Aorta (tissue), 5 donors: ENCODE measurements around the gene TGFBI. TPM values are rescaled to one million over a fixed set of nuclear protein-coding genes. Genes with fewer than 3 reads are reported as not detected.
A peak's percentile ranks its signal among the peaks of the same experiment; 100 is the strongest.

Source experiments
- ATAC-seq: fragments of 200-7000 bp; cut with Tn5 transposase; one replicate; pipeline ENCODE4 v1.9.1; 2022; ENCODE audit warnings: moderate library complexity; ENCODE audit not compliant: low FRiP score
- DNase-seq, 2 donors: peaks; one replicate each; pipeline ENCODE4 v3.0.0-alpha.2; 2020
- H3K27ac ChIP-seq, 2 donors: one replicate each; pipeline ENCODE4 v1.5.1; 2013; ENCODE audit warnings: low read length in 2 of 2, mild to moderate bottlenecking in 2 of 2, moderate library complexity in 2 of 2, control low read depth in 1 of 2, inconsistent platforms in 1 of 2, low read depth in 1 of 2
- H3K27me3 ChIP-seq, 2 donors: one replicate each; pipeline ENCODE4 v1.6.1; 2013; ENCODE audit warnings: control low read depth in 1 of 2, low read length in 1 of 2, mild to moderate bottlenecking in 1 of 2, moderate library complexity in 1 of 2; ENCODE audit not compliant: insufficient read depth in 2 of 2, control insufficient read depth in 1 of 2
- H3K36me3 ChIP-seq, 2 donors: one replicate each; pipeline ENCODE4 v1.6.1; 2013; ENCODE audit warnings: control low read depth in 1 of 2, low read length in 1 of 2, mild to moderate bottlenecking in 1 of 2; ENCODE audit not compliant: insufficient read depth in 2 of 2, control insufficient read depth in 1 of 2
- H3K4me1 ChIP-seq, 2 donors: one replicate each; pipeline ENCODE4 v1.6.1; 2013; ENCODE audit warnings: low read length in 2 of 2, control low read depth in 1 of 2, mild to moderate bottlenecking in 1 of 2, moderate library complexity in 1 of 2; ENCODE audit not compliant: insufficient read depth in 2 of 2, control insufficient read depth in 1 of 2
- H3K4me3 ChIP-seq, 2 donors: one replicate each; pipeline ENCODE4 v1.5.1; 2013; ENCODE audit warnings: low read length in 2 of 2, control low read depth in 1 of 2, mild to moderate bottlenecking in 1 of 2
- H3K9me3 ChIP-seq: one replicate; pipeline ENCODE4 v1.6.1; 2013; ENCODE audit warnings: mild to moderate bottlenecking, low read length; ENCODE audit not compliant: control insufficient read depth
- WGBS, 2 donors: extraction: QIAGEN DNeasy Blood & Tissue Kit; methylation state at CpG; one replicate each; pipeline ENCODE4 v1.1.7; 2013; 5-methylcytosine and 5-hydroxymethylcytosine counted together
- intact Hi-C, 2 donors: fragments of 100-400 bp; cut with DNase I; formaldehyde crosslinking; loops; one replicate each; pipeline versions ENCODE4 v1.14.2 to v1.15.0; 2022
- polyA plus RNA-seq, 2 donors: library from polyadenylated mRNA; stranded (reverse); fragments of 200-250 nt; gene quantifications; one replicate each; pipeline ENCODE4 v1.2.3, GENCODE V29; 2013
- total RNA-seq, 2 donors: library from RNA; stranded (reverse); fragmentation: NEBNext Ultra II Directional; extraction: Animal tissue kit (Norgen Biotek cat#: 25700); gene quantifications; one replicate each; pipeline ENCODE4 v1.2.1, GENCODE V29; 2021
- donor health status: healthy with polysubstance abuse.
- donor health status: Bipolar disorder and iron deficiency.
- donor health status: DM: no; HTN: no; CAD: no.
- donor health status: DM: no; HTN: no; CAD: no.
- donor health status: DM: yes; HTN: yes; CAD: no.

The TGFBI gene
- total and polyA plus RNA-seq, 4 donors = 83.3 to 335 (median 207) TPM

- Histone ChIP-seq H3K27ac (no peak overlapping the region), H3K36me3 (no peaks in the 10 kb centered on the region), H3K4me1 (no peaks in the 10 kb centered on the region), H3K4me3 (no peak overlapping the region), H3K9me3 (no peaks in the 10 kb centered on the region), H3K27me3 (no peaks in the 10 kb centered on the region)
- intact Hi-C loops = no loop called here
- DNase-seq (peak in 1 of 2 donors; percentile 16), ATAC-seq (no peak)
- 89 to 91% methylated on average over 3 of the region's 3 CpGs for WGBS, 2 donors
Measured at GRCh38 chr5:136034984-136035383, 6.2 kb downstream of the TGFBI start.

DNA sequence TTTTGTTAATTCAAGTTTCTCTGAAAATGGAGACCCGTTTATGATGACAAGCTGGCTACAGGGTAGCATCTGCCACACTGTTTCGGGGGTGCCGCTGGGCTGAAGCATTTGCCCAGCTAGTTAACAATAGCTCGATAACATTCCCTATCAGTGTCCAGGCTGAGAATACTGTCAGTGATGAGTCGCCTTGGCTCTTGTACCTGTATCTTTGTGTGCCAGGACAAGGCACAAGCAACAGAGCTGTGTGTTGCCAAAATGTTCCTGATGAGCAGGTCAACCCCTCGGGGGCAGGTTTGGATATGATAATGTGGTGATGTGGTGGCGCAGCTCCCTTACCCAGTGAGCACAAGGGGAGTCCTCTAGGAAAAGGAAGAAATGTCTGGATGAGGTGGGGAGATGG, 7.0 kb downstream of the TGFBI start:
- 96 to 97% methylated on average over 7 of the region's 7 CpGs for WGBS, 2 donors
- Histone ChIP-seq H3K4me1 (no peaks in the 10 kb centered on the region), H3K36me3 (no peaks in the 10 kb centered on the region), H3K4me3 (no peak overlapping the region), H3K9me3 (no peaks in the 10 kb centered on the region), H3K27me3 (no peaks in the 10 kb centered on the region), H3K27ac (no peak overlapping the region)
- DNase-seq (peak in 1 of 2 donors; percentile 15), ATAC-seq (no peak)
- intact Hi-C loops = no loop called here

- peak overlapping the region in 1 of 2 donors; percentile 55 for H3K27ac ChIP-seq
- DNase-seq = peak in 1 of 2 donors; percentile 11
- ATAC-seq = no peak
- H3K27me3 ChIP-seq = no peaks in the 10 kb centered on the region
- no peaks in the 10 kb centered on the region for H3K9me3 ChIP-seq
- no peaks in the 10 kb centered on the region for H3K36me3 ChIP-seq
- no peaks in the 10 kb centered on the region for H3K4me1 ChIP-seq
- H3K4me3 ChIP-seq = no peak overlapping the region
- intact Hi-C loops = no loop called here
- WGBS, 2 donors = 97 to 100% methylated on average over 1 of the region's 1 CpG
Measured at GRCh38 chr5:136036293-136036911, 7.6 kb downstream of the TGFBI start.

DNA sequence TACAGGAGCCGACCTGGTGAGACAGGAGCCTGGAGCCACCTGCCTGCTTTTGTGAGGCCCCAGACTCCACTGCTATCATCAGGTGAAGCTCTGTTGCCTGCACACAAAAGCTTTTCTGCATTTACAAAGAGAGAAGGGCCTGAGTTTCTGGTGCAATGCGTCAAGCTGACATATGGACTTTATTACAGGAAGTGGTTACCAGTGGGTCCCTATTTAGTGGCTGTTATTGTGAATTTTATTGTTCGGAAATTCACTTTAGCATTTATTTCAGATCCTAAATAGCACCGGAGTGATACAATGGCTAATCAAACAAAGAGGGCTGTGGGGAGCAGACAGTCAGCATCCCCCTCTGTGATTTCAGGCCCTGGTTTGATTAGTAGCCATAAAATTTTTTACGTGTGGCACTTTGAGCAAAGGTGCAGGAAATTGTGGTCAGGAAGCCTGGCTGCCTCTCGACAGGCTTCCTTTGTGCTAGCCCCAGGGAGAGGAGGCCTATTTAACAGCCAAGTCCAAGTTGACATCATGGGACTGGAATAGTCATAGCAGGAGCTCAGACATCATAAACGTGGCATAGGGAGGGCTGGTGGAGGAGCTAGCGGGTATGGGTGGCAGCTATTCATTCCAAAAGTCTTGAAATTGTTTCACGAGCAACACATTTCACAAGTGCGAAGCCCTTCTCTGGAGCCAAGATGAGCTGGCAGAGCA, 8.4 kb downstream of the TGFBI start:
- no peak overlapping the region for H3K4me3 ChIP-seq
- peak in 1 of 2 donors; percentile 70 for DNase-seq
- H3K27ac ChIP-seq = peak overlapping the region; percentile 32 to 55
- H3K9me3 ChIP-seq = no peaks in the 10 kb centered on the region
- peak; percentile 84 for ATAC-seq
- H3K27me3 ChIP-seq = no peaks in the 10 kb centered on the region
- no peaks in the 10 kb centered on the region for H3K4me1 ChIP-seq
- intact Hi-C loops = no loop called here
- WGBS, 2 donors = 34 to 38% methylated on average over 10 of the region's 10 CpGs
- H3K36me3 ChIP-seq = no peaks in the 10 kb centered on the region

GRCh38 chr5:136038635-136039034, 9.8 kb downstream of the TGFBI start:
- Histone ChIP-seq H3K4me3 (no peak overlapping the region), H3K27ac (no peak overlapping the region), H3K9me3 (no peaks in the 10 kb centered on the region), H3K4me1 (no peaks in the 10 kb centered on the region), H3K27me3 (no peaks in the 10 kb centered on the region), H3K36me3 (no peaks in the 10 kb centered on the region)
- DNase-seq (no peak), ATAC-seq (no peak)
- intact Hi-C loops = no loop called here
- 92 to 94% methylated on average over 4 of the region's 4 CpGs for WGBS, 2 donors

- 97% methylated on average over 2 of the region's 2 CpGs for WGBS, 2 donors
- H3K4me3 ChIP-seq = no peak overlapping the region
- H3K36me3 ChIP-seq = no peaks in the 10 kb centered on the region
- DNase-seq (no peak), ATAC-seq (no peak)
- no peaks in the 10 kb centered on the region for H3K9me3 ChIP-seq
- intact Hi-C loops = no loop called here
- H3K27me3 ChIP-seq = no peaks in the 10 kb centered on the region
- no peaks in the 10 kb centered on the region for H3K4me1 ChIP-seq
- no peak overlapping the region for H3K27ac ChIP-seq
Measured at GRCh38 chr5:136039202-136039601, 10.4 kb downstream of the TGFBI start.

- 56 to 61% methylated on average over 4 of the region's 4 CpGs for WGBS, 2 donors
- no peaks in the 10 kb centered on the region for H3K36me3 ChIP-seq
- H3K27me3 ChIP-seq = no peaks in the 10 kb centered on the region
- no peak for ATAC-seq
- H3K4me3 ChIP-seq = no peak overlapping the region
- peak in 1 of 2 donors; percentile 66 for DNase-seq
- H3K4me1 ChIP-seq = no peaks in the 10 kb centered on the region
- H3K9me3 ChIP-seq = no peaks in the 10 kb centered on the region
- H3K27ac ChIP-seq = no peak overlapping the region
- intact Hi-C loops = no loop called here
Measured at GRCh38 chr5:136040746-136041415, 12.1 kb downstream of the TGFBI start.

- Histone ChIP-seq H3K4me1 (no peaks in the 10 kb centered on the region), H3K4me3 (no peak overlapping the region), H3K27ac (no peak overlapping the region), H3K27me3 (no peaks in the 10 kb centered on the region), H3K36me3 (no peaks in the 10 kb centered on the region), H3K9me3 (no peaks in the 10 kb centered on the region)
- intact Hi-C loops = no loop called here
- WGBS, 2 donors = 69 to 74% methylated on average over 1 of the region's 1 CpG
- ATAC-seq = no peak
- no peak for DNase-seq
Measured at GRCh38 chr5:136042156-136042555, 13.4 kb downstream of the TGFBI start.
